Measurements from ENCODE around the gene TFAP2B. TPM values are rescaled to one million over a fixed set of nuclear protein-coding genes. Genes with fewer than 3 reads are reported as not detected.
A peak's percentile ranks its signal among the peaks of the same experiment; 100 is the strongest.

TFAP2B gene
- total RNA-seq, 1 experiment from 2014 or later = 0.56 TPM

DNA sequence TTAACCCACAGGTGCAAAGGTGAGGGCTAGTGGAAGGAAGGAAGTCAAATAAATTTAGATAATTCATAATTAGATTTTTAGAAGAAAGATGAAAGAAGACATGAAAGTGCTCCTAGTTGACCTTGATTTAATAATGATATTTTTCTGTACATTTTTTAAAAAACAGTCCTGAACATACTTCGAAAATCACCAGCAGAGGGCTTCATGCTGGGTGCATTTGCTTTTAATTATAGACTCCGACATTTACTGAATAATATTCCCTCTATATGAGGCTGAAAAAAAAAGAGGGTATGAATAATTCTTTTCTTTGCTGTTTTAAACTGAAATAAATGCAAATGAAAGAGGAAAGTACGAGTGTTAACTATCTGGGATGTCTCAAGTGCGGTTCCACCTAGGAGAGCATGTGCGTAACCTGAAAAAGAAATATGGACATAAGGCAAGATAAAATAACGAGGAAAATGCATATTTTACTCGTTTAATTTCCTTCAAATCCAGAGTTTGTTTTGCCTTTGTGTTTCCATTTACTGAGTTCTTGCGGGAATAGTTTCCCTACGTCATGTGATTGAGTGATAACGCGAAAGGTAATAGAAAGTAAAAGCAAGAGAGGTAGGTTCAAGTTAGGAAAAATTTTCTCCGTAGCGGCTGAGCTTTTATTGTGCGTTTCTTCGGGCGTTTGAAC, 3.1 kb upstream of the TFAP2B start:
- Histone ChIP-seq H3K4me3 (ENCODE audit: low read depth, low read length, poor library complexity, severe bottlenecking) (peak overlapping the region; percentile 51), H3K27ac (ENCODE audit: low read depth, low read length, poor library complexity, severe bottlenecking) (no peak overlapping the region), H3K9me3 (ENCODE audit: low read depth, low read length, poor library complexity, severe bottlenecking) (no peaks in the 10 kb centered on the region), H3K27me3 (replicated peaks; ENCODE audit: insufficient read depth, low read depth, low read length, poor library complexity) (peaks cover 66% of the 10 kb centered on the region), H3K4me1 (ENCODE audit: insufficient read depth, low read length, poor library complexity, severe bottlenecking) (peaks cover 6% of the 10 kb centered on the region), H3K36me3 (ENCODE audit: insufficient read depth, low read length, poor library complexity, severe bottlenecking) (no peaks in the 10 kb centered on the region)
- ChIA-PET POLR2A (ENCODE audit: low non-redundant PET) (no interaction called here), CTCF (no interaction called here)
- no TSS peak for BruUV-seq (replicated peaks)
- DNase-seq (ENCODE audit: low spot score) = peak; percentile 37
- intact Hi-C loops (cut with micrococcal nuclease; ENCODE audit: unreplicated experiment) = loop anchor here (1.0 to 5.0 kb wide), 7 partner anchors 535 to 1232 kb away; no protein-coding TSS in a partner anchor
- TF ChIP-seq, protein P1, sequence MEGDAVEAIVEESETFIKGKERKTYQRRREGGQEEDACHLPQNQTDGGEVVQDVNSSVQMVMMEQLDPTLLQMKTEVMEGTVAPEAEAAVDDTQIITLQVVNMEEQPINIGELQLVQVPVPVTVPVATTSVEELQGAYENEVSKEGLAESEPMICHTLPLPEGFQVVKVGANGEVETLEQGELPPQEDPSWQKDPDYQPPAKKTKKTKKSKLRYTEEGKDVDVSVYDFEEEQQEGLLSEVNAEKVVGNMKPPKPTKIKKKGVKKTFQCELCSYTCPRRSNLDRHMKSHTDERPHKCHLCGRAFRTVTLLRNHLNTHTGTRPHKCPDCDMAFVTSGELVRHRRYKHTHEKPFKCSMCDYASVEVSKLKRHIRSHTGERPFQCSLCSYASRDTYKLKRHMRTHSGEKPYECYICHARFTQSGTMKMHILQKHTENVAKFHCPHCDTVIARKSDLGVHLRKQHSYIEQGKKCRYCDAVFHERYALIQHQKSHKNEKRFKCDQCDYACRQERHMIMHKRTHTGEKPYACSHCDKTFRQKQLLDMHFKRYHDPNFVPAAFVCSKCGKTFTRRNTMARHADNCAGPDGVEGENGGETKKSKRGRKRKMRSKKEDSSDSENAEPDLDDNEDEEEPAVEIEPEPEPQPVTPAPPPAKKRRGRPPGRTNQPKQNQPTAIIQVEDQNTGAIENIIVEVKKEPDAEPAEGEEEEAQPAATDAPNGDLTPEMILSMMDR (conservative IDR thresholded peaks at IDR 0.05; ENCODE audit: low read depth, low read length) = peak; percentile 64
- TF ChIP-seq EZH2 (IDR thresholded peaks at IDR 0.05; ENCODE audit: borderline replicate concordance, low read depth, low read length, poor library complexity, severe bottlenecking) = no peak

- intact Hi-C loops (cut with micrococcal nuclease; ENCODE audit: unreplicated experiment) = loop anchor here (1.0 to 5.0 kb wide), 7 partner anchors 534 to 1231 kb away; no protein-coding TSS in a partner anchor
- H3K27me3 ChIP-seq (replicated peaks; ENCODE audit: insufficient read depth, low read depth, low read length, poor library complexity) = peaks cover 72% of the 10 kb centered on the region
- TF ChIP-seq, protein P1 (conservative IDR thresholded peaks at IDR 0.05; ENCODE audit: low read depth, low read length) = peak; percentile 87
- no peak for TF ChIP-seq EZH2 (IDR thresholded peaks at IDR 0.05; ENCODE audit: borderline replicate concordance, low read depth, low read length, poor library complexity, severe bottlenecking)
- CTCF ChIA-PET = interaction anchor here (1.1 kb wide), 1 partner anchor 534 kb away, joined by 4 read pairs; no protein-coding TSS in a partner anchor
- BruUV-seq (replicated peaks) = no TSS peak
- no peaks in the 10 kb centered on the region for H3K36me3 ChIP-seq (ENCODE audit: insufficient read depth, low read length, poor library complexity, severe bottlenecking)
- peak overlapping the region; percentile 51 for H3K4me3 ChIP-seq (ENCODE audit: low read depth, low read length, poor library complexity, severe bottlenecking)
- POLR2A ChIA-PET (ENCODE audit: low non-redundant PET) = no interaction called here
- peaks cover 13% of the 10 kb centered on the region for H3K4me1 ChIP-seq (ENCODE audit: insufficient read depth, low read length, poor library complexity, severe bottlenecking)
- H3K27ac ChIP-seq (ENCODE audit: low read depth, low read length, poor library complexity, severe bottlenecking) = no peak overlapping the region
- peak; percentile 88 for DNase-seq (ENCODE audit: low spot score)
- no peaks in the 10 kb centered on the region for H3K9me3 ChIP-seq (ENCODE audit: low read depth, low read length, poor library complexity, severe bottlenecking)
Measured at GRCh38 chr6:50816115-50816675, 2.5 kb upstream of the TFAP2B start.

- no peak for DNase-seq (ENCODE audit: low spot score)
- TF ChIP-seq, protein P1 (conservative IDR thresholded peaks at IDR 0.05; ENCODE audit: low read depth, low read length) = no peak
- no peak for TF ChIP-seq EZH2 (IDR thresholded peaks at IDR 0.05; ENCODE audit: borderline replicate concordance, low read depth, low read length, poor library complexity, severe bottlenecking)
- intact Hi-C loops (cut with micrococcal nuclease; ENCODE audit: unreplicated experiment) = loop anchor here (1.0 to 5.0 kb wide), 7 partner anchors 533 to 1230 kb away; no protein-coding TSS in a partner anchor
- BruUV-seq (replicated peaks) = no TSS peak
- no peak overlapping the region for H3K4me3 ChIP-seq (ENCODE audit: low read depth, low read length, poor library complexity, severe bottlenecking)
- H3K36me3 ChIP-seq (ENCODE audit: insufficient read depth, low read length, poor library complexity, severe bottlenecking) = no peaks in the 10 kb centered on the region
- H3K27me3 ChIP-seq (replicated peaks; ENCODE audit: insufficient read depth, low read depth, low read length, poor library complexity) = peaks cover 81% of the 10 kb centered on the region
- POLR2A ChIA-PET (ENCODE audit: low non-redundant PET) = no interaction called here
- peaks cover 22% of the 10 kb centered on the region for H3K4me1 ChIP-seq (ENCODE audit: insufficient read depth, low read length, poor library complexity, severe bottlenecking)
- no peaks in the 10 kb centered on the region for H3K9me3 ChIP-seq (ENCODE audit: low read depth, low read length, poor library complexity, severe bottlenecking)
- H3K27ac ChIP-seq (ENCODE audit: low read depth, low read length, poor library complexity, severe bottlenecking) = no peak overlapping the region
- CTCF ChIA-PET = interaction anchor here (1.1 kb wide), 1 partner anchor 533 kb away, joined by 4 read pairs; no protein-coding TSS in a partner anchor
Measured at GRCh38 chr6:50816947-50817645, 1.6 kb upstream of the TFAP2B start.

Data from A673 (cell line).